ENCODE data around the gene TRAPPC1. TPM values are rescaled to one million over a fixed set of nuclear protein-coding genes. Genes with fewer than 3 reads are reported as not detected.

The TRAPPC1 gene
- polyA plus RNA-seq, 1 of the 3 experiments (the other 2 are of a cell fraction), result 555 TPM

DNA sequence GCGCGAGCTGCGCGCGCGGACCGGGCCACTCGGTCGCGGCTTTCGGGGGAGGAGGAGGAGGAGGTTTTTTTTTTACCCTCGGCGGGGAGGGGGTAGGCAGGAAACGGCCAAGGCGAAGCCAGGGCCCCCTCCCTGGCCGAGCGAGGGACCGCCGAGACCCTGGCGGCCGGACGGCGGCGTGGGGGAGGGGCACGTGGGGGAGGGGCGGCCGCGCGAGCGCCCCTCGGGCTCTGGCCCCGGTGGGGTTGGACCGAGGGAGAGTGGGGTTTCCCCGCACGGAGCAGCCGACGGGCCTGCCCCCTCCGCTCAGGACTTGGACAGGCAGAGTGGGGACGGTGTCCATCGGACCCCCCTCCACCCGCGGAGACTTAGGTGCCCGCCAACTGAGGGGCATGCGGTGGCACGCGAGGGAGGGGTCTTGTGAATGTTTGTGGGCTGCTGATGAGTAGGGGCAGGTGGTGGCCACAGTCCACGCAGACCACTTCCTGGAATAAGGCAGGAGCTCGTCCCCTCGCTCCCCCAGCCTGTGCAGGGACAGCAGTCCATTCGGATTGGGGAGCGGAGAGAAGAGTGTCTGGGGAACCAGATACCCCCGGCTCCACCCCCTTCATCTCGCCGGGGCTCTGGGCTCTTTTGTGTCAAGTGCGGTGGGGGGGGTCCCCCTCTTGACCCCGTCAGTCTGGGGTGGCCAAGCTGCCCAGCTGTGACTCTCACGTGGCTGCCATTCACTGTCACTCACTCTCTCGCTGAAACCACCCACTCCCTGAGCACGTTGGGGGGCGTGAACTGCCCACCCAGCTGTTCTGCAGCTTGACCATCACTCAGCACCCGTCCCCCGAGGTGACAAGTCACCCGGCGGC lies 46.1 kb downstream of the TRAPPC1 start (continued):
- TF ChIP-seq, protein P1, sequence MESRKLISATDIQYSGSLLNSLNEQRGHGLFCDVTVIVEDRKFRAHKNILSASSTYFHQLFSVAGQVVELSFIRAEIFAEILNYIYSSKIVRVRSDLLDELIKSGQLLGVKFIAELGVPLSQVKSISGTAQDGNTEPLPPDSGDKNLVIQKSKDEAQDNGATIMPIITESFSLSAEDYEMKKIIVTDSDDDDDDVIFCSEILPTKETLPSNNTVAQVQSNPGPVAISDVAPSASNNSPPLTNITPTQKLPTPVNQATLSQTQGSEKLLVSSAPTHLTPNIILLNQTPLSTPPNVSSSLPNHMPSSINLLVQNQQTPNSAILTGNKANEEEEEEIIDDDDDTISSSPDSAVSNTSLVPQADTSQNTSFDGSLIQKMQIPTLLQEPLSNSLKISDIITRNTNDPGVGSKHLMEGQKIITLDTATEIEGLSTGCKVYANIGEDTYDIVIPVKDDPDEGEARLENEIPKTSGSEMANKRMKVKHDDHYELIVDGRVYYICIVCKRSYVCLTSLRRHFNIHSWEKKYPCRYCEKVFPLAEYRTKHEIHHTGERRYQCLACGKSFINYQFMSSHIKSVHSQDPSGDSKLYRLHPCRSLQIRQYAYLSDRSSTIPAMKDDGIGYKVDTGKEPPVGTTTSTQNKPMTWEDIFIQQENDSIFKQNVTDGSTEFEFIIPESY (IDR thresholded peaks at IDR 0.05; ENCODE audit: borderline replicate concordance, low read depth), result no peak
- no peak for TF ChIP-seq FOXJ3 (CRISPR knock-in tag; IDR thresholded peaks at IDR 0.05)
- TF ChIP-seq TCF12 (IDR thresholded peaks at IDR 0.05), result no peak; the same call in 1 of the 2 replicates
- TF ChIP-seq NFIC (IDR thresholded peaks at IDR 0.05; ENCODE audit: borderline replicate concordance), result no peak
- TF ChIP-seq, protein P2, sequence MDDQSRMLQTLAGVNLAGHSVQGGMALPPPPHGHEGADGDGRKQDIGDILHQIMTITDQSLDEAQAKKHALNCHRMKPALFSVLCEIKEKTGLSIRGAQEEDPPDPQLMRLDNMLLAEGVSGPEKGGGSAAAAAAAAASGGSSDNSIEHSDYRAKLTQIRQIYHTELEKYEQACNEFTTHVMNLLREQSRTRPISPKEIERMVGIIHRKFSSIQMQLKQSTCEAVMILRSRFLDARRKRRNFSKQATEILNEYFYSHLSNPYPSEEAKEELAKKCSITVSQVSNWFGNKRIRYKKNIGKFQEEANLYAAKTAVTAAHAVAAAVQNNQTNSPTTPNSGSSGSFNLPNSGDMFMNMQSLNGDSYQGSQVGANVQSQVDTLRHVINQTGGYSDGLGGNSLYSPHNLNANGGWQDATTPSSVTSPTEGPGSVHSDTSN (IDR thresholded peaks at IDR 0.05), result peak; percentile 80
- no peak for TF ChIP-seq ELF1 (IDR thresholded peaks at IDR 0.05)
- no peak for TF ChIP-seq RAD21 (IDR thresholded peaks at IDR 0.05; ENCODE audit: low read length)
- TF ChIP-seq EP300 (IDR thresholded peaks at IDR 0.05; ENCODE audit: borderline replicate concordance in 1 of 2, low read depth in 1 of 2, low read length in 1 of 2), result no peak; a peak in 1 of 4 replicates
- no peak for TF ChIP-seq GABPA (IDR thresholded peaks at IDR 0.05; ENCODE audit: low read depth)
- no peak for TF ChIP-seq MEF2A (IDR thresholded peaks at IDR 0.05; ENCODE audit: borderline replicate concordance, low read depth)
- no peak for TF ChIP-seq RXRA (IDR thresholded peaks at IDR 0.05; ENCODE audit: borderline replicate concordance, low read depth)

DNA sequence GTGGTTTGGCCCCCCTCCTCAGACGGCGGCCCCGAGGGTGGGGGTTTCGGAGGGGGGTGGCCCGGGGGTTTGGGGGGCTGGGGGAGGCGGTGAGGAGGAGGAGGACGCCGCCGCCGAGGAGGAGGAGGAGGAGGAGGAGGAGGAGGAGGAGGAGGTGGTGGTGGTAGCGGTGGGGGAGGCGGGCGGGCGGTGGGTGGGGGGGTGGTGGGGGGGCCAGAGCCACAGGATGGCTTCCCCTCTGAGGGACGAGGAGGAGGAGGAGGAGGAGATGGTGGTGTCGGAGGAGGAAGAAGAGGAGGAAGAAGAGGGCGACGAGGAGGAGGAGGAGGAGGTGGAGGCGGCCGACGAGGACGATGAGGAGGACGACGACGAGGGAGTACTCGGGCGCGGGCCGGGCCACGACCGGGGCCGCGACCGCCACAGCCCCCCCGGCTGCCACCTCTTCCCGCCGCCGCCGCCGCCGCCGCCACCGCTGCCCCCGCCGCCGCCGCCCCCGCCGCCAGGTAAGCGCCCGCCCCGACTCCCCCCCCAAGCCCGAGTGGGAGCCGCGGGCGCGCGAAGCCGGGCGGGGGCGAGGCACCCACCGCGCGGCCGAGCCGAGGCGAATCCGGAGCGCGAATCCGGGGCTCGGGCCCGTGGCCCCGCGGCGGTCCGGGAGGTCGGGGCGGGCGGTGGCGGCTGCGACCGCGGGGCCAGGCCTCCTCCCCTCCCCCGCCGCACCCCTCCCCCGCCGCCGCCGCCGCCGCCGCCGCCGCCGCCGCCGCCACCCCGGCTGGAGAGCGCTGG lies 47.0 kb downstream of the TRAPPC1 start:
- CTCF ChIA-PET, result interaction anchor here (2.6 kb wide), 1 partner anchor 21 kb away, joined by 9 read pairs; no protein-coding TSS in a partner anchor
- DNase-seq, result peak; percentile 55
- peaks cover 3% of the 10 kb centered on the region; the same call in 1 of the 2 replicates for H4K20me1 ChIP-seq (ENCODE audit: insufficient read depth)
- H3K27ac ChIP-seq (ENCODE audit: low read depth in 2 of 2, low read length in 1 of 2), result peak overlapping the region; percentile 96 to 100; a peak in 3 of 4 replicates
- H3K36me3 ChIP-seq (replicated peaks in 1 of 2; ENCODE audit: control insufficient read depth in 1 of 2, insufficient read depth in 2 of 2, low read length in 1 of 2), result peaks cover 13 to 16% of the 10 kb centered on the region in 2 experiments
- H3K79me2 ChIP-seq (ENCODE audit: insufficient read depth), result peaks cover 37% of the 10 kb centered on the region
- no peak for TF ChIP-seq NRF1 (IDR thresholded peaks at IDR 0.05; ENCODE audit: low read depth, low read length)
- TF ChIP-seq, protein P1 (IDR thresholded peaks at IDR 0.05; ENCODE audit: borderline replicate concordance, low read depth), result no peak
- TF ChIP-seq YY1 (IDR thresholded peaks at IDR 0.05; ENCODE audit: low read depth), result no peak
- TF ChIP-seq, protein P3, sequence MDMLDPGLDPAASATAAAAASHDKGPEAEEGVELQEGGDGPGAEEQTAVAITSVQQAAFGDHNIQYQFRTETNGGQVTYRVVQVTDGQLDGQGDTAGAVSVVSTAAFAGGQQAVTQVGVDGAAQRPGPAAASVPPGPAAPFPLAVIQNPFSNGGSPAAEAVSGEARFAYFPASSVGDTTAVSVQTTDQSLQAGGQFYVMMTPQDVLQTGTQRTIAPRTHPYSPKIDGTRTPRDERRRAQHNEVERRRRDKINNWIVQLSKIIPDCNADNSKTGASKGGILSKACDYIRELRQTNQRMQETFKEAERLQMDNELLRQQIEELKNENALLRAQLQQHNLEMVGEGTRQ (IDR thresholded peaks at IDR 0.05; ENCODE audit: borderline replicate concordance, low read depth, low read length), result no peak
- no peak for TF ChIP-seq MEF2A (IDR thresholded peaks at IDR 0.05; ENCODE audit: borderline replicate concordance, low read depth)
- no peak overlapping the region for H2AFZ ChIP-seq (ENCODE audit: low read depth)
- no peaks in the 10 kb centered on the region for H3K9me3 ChIP-seq
- POLR2A ChIA-PET, result interaction anchor here (1.7 kb wide), 1 partner anchor 47 kb away, joined by 5 read pairs; the partner anchor contains the start of genes CNTROB and TRAPPC1
- peaks cover 38% of the 10 kb centered on the region for H3F3A ChIP-seq (replicated peaks; ENCODE audit: insufficient read depth)
- H3K4me3 ChIP-seq (ENCODE audit: low read depth in 2 of 2, low read length in 1 of 2), result peak overlapping the region; percentile 76 to 78; a peak in 3 of 4 replicates
- peak overlapping the region; percentile 77; the same call in 1 of the 2 replicates for H3K9ac ChIP-seq
- peaks cover 33 to 71% of the 10 kb centered on the region in 2 experiments for H3K4me1 ChIP-seq (ENCODE audit: control insufficient read depth in 1 of 2, insufficient read depth in 2 of 2, low read depth in 1 of 2, low read length in 1 of 2)
- under 1% methylated on average over 45 of the region's 100 CpGs for WGBS (ENCODE audit: low lambda C conversion rate)
- H3K27me3 ChIP-seq (ENCODE audit: insufficient read depth), result no peaks in the 10 kb centered on the region
- no peak overlapping the region for H3K4me2 ChIP-seq
- H3K9me2 ChIP-seq, result no peaks in the 10 kb centered on the region
